GM23338 (cell line): ENCODE measurements around the gene MVP. TPM values are rescaled to one million over a fixed set of nuclear protein-coding genes. Genes with fewer than 3 reads are reported as not detected.

Source experiments
- ATAC-seq: fragments of 200-7000 bp; cut with Tn5 transposase; 3 replicates; pipeline ENCODE4 v1.9.1; 2020
- DNase-seq: peaks from one replicate; pipeline ENCODE4 v3.0.0-alpha.2; 2015; ENCODE audit warnings: low spot score
- H2AFZ ChIP-seq: fragments of 200-600 bp; sonication (generic); 2 replicates; pipeline ENCODE4 v1.8.0; 2016; ENCODE audit warnings: antibody characterized with exemption, mild to moderate bottlenecking, moderate library complexity
- H3F3A ChIP-seq: fragments of 200-600 bp; sonication (generic); replicated peaks from 2 replicates; pipeline ENCODE4 v1.8.0; 2017; ENCODE audit warnings: antibody characterized with exemption, mixed run types, low read depth
- H3K27ac ChIP-seq: fragments of 200-600 bp; sonication (generic); 2 replicates; pipeline ENCODE4 v1.6.1; 2016; ENCODE audit warnings: low read depth
- H3K27me3 ChIP-seq: fragments of 200-600 bp; sonication (generic); 2 replicates; pipeline ENCODE4 v1.8.0; 2016; ENCODE audit warnings: mild to moderate bottlenecking, mixed run types, moderate library complexity; ENCODE audit not compliant: insufficient read depth
- H3K36me3 ChIP-seq: fragments of 200-600 bp; sonication (generic); 2 replicates; pipeline ENCODE4 v1.8.0; 2016; ENCODE audit warnings: mild to moderate bottlenecking; ENCODE audit not compliant: insufficient read depth
- H3K4me1 ChIP-seq: fragments of 200-600 bp; sonication (generic); 2 replicates; pipeline ENCODE4 v1.8.0; 2016; ENCODE audit warnings: mild to moderate bottlenecking, moderate library complexity; ENCODE audit not compliant: insufficient read depth
- H3K4me2 ChIP-seq: fragments of 200-600 bp; sonication (generic); 2 replicates; pipeline ENCODE4 v1.7.1; 2017; ENCODE audit warnings: mixed run types
- H3K4me3 ChIP-seq: fragments of 200-600 bp; sonication (generic); 2 replicates; pipeline ENCODE4 v1.6.1; 2016; ENCODE audit warnings: mixed run types
- H3K79me2 ChIP-seq: fragments of 200-600 bp; sonication (generic); replicated peaks from 2 replicates; pipeline ENCODE4 v1.8.0; 2017; ENCODE audit warnings: mild to moderate bottlenecking; ENCODE audit not compliant: insufficient read depth
- H3K9me2 ChIP-seq: fragments of 200-600 bp; sonication (generic); 2 replicates; pipeline ENCODE4 v1.8.0; 2017; ENCODE audit not compliant: insufficient read depth
- H4K20me1 ChIP-seq: fragments of 200-600 bp; sonication (generic); replicated peaks from 2 replicates; pipeline ENCODE4 v1.8.0; 2017; ENCODE audit warnings: mild to moderate bottlenecking; ENCODE audit not compliant: insufficient read depth
- H3K27ac Mint-ChIP-seq: 2 replicates; pipeline ENCODE4 v1.8.0; 2020; ENCODE audit warnings: inconsistent platforms, mild to moderate bottlenecking, moderate library complexity, mixed read lengths
- H3K27me3 Mint-ChIP-seq: 3 replicates; pipeline ENCODE4 v1.8.0; 2022; ENCODE audit warnings: low read depth, mild to moderate bottlenecking, moderate library complexity, mixed read lengths, inconsistent platforms; ENCODE audit not compliant: insufficient read depth, poor library complexity
- H3K36me3 Mint-ChIP-seq: 3 replicates; pipeline ENCODE4 v1.8.0; 2021; ENCODE audit warnings: low read depth, mild to moderate bottlenecking, inconsistent platforms, moderate library complexity, mixed read lengths
- H3K4me1 Mint-ChIP-seq: 3 replicates; pipeline ENCODE4 v1.8.0; 2020; ENCODE audit warnings: mild to moderate bottlenecking, inconsistent platforms, mixed read lengths
- H3K4me3 Mint-ChIP-seq: 3 replicates; pipeline ENCODE4 v1.8.0; 2021; ENCODE audit warnings: moderate library complexity, mild to moderate bottlenecking, inconsistent platforms, mixed read lengths
- H3K9me3 Mint-ChIP-seq: 3 replicates; pipeline ENCODE4 v1.8.0; 2020; ENCODE audit warnings: moderate library complexity, mild to moderate bottlenecking, inconsistent platforms, mixed read lengths
- CREB1 ChIP-seq: fragments of 250-450 bp; sonication (Bioruptor Pico); IDR thresholded peaks from 2 replicates; pipeline ENCODE4 v1.5.0; 2020; ENCODE audit warnings: low read depth, mild to moderate bottlenecking, moderate library complexity
- CTCF ChIP-seq, 2 experiments: fragments of 200-600 bp in 1 of 2; sonication (generic) in 1 of 2; conservative IDR thresholded peaks; 2 replicates each; pipeline versions ENCODE4 v1.5.1 to v1.6.1; 2016 to 2017; ENCODE audit warnings: antibody characterized with exemption in 2 of 2, low read depth in 2 of 2, mild to moderate bottlenecking in 2 of 2, moderate library complexity in 1 of 2
- ETS1 ChIP-seq: IDR thresholded peaks from 2 replicates; pipeline ENCODE4 v1.6.1; 2016; ENCODE audit warnings: antibody characterized with exemption
- EZH2 ChIP-seq: fragments of 200-600 bp; sonication (generic); IDR thresholded peaks from one replicate; pipeline ENCODE4 v1.8.0; 2017; ENCODE audit warnings: antibody characterized with exemption, mild to moderate bottlenecking, low read depth; ENCODE audit not compliant: unreplicated experiment
- EZH2phosphoT487 ChIP-seq: fragments of 200-600 bp; sonication (generic); IDR thresholded peaks from one replicate; pipeline ENCODE4 v1.8.1; 2018; ENCODE audit warnings: antibody characterized with exemption; ENCODE audit not compliant: unreplicated experiment
- JUNB ChIP-seq: IDR thresholded peaks from one replicate; pipeline ENCODE4 v1.6.1; 2016; ENCODE audit warnings: antibody characterized with exemption; ENCODE audit not compliant: unreplicated experiment
- NANOG ChIP-seq: IDR thresholded peaks from 2 replicates; pipeline ENCODE4 v1.6.1; 2016; ENCODE audit warnings: antibody characterized with exemption, borderline replicate concordance
- POLR2AphosphoS5 ChIP-seq: IDR thresholded peaks from 2 replicates; pipeline ENCODE4 v1.6.1; 2016; ENCODE audit warnings: antibody characterized with exemption, low read depth
- STAT1 ChIP-seq: IDR thresholded peaks from one replicate; pipeline ENCODE4 v1.6.1; 2016; ENCODE audit warnings: antibody characterized with exemption; ENCODE audit not compliant: unreplicated experiment
- ZNF114 ChIP-seq: fragments of 250-450 bp; sonication (Bioruptor Pico); IDR thresholded peaks from 2 replicates; pipeline ENCODE4 v1.5.0; 2020; ENCODE audit warnings: mild to moderate bottlenecking, moderate library complexity
- ZNF331 ChIP-seq: fragments of 250-450 bp; sonication (Bioruptor Pico); IDR thresholded peaks from 2 replicates; pipeline ENCODE4 v1.5.0; 2020; ENCODE audit warnings: low read depth, mild to moderate bottlenecking, moderate library complexity
- polyA plus RNA-seq: library from polyadenylated mRNA; unstranded; fragments of >200 nt; fragmentation: Nextera tagmentation; extraction: Ambion mirVana; gene quantifications from 2 replicates; pipeline ENCODE4 v1.2.1, GENCODE V29; 2016
- total RNA-seq: library from RNA; depleted of rRNA; stranded (reverse); fragments of >200 nt; shearing (Covaris generic); gene quantifications from 2 replicates; pipeline ENCODE4 v1.2.3, GENCODE V29; 2014
- TF ChIP-seq, protein P1 (sequence below): IDR thresholded peaks from one replicate; pipeline ENCODE4 v1.6.1; 2018; ENCODE audit warnings: antibody characterized with exemption; ENCODE audit not compliant: unreplicated experiment
- TF ChIP-seq, protein P2 (sequence below): fragments of 250-450 bp; sonication (Bioruptor Pico); IDR thresholded peaks from 2 replicates; pipeline ENCODE4 v1.5.0; 2020; ENCODE audit warnings: mild to moderate bottlenecking, moderate library complexity

The MVP gene
- total and polyA plus RNA-seq, 2 experiments from 2014 or later = 1.4 to 3.7 TPM

GRCh38 chr16:29845656-29846055 is 25.4 kb downstream of the MVP start:
- Histone ChIP-seq H2AFZ (no peak overlapping the region), H3K4me3 (no peak overlapping the region), H3K27me3 (no peaks in the 10 kb centered on the region), H3K27ac (no peak overlapping the region), H3F3A (0 out of 2 replicates have a peak, but pooled peaks cover under 1% of the 10 kb centered on the region), H3K79me2 (no peaks in the 10 kb centered on the region), H3K4me1 (no peaks in the 10 kb centered on the region), H3K9me2 (no peaks in the 10 kb centered on the region), H3K36me3 (no peaks in the 10 kb centered on the region), H4K20me1 (no peaks in the 10 kb centered on the region), H3K4me2 (no peak overlapping the region)
- Mint-ChIP-seq H3K4me3 (no peak overlapping the region), H3K4me1 (peaks cover 12% of the 10 kb centered on the region), H3K36me3 (no peaks in the 10 kb centered on the region; the same call in 2 of the 3 replicates), H3K27me3 (peaks cover 6% of the 10 kb centered on the region), H3K27ac (no peak overlapping the region; the same call in 1 of the 2 replicates), H3K9me3 (no peaks in the 10 kb centered on the region; the same call in 2 of the 3 replicates)
- TF ChIP-seq, protein P1, sequence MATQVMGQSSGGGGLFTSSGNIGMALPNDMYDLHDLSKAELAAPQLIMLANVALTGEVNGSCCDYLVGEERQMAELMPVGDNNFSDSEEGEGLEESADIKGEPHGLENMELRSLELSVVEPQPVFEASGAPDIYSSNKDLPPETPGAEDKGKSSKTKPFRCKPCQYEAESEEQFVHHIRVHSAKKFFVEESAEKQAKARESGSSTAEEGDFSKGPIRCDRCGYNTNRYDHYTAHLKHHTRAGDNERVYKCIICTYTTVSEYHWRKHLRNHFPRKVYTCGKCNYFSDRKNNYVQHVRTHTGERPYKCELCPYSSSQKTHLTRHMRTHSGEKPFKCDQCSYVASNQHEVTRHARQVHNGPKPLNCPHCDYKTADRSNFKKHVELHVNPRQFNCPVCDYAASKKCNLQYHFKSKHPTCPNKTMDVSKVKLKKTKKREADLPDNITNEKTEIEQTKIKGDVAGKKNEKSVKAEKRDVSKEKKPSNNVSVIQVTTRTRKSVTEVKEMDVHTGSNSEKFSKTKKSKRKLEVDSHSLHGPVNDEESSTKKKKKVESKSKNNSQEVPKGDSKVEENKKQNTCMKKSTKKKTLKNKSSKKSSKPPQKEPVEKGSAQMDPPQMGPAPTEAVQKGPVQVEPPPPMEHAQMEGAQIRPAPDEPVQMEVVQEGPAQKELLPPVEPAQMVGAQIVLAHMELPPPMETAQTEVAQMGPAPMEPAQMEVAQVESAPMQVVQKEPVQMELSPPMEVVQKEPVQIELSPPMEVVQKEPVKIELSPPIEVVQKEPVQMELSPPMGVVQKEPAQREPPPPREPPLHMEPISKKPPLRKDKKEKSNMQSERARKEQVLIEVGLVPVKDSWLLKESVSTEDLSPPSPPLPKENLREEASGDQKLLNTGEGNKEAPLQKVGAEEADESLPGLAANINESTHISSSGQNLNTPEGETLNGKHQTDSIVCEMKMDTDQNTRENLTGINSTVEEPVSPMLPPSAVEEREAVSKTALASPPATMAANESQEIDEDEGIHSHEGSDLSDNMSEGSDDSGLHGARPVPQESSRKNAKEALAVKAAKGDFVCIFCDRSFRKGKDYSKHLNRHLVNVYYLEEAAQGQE = no peak
- TF ChIP-seq ZNF331 (CRISPR knock-in tag) (no peak), ETS1 (no peak), EZH2 (no peak), NANOG (no peak), JUNB (no peak), STAT1 (no peak), CREB1 (CRISPR knock-in tag) (no peak), POLR2AphosphoS5 (no peak), CTCF (conservative IDR thresholded peaks at IDR 0.05; ENCODE audit: low read depth in 2 of 2) (no peak), ZNF114 (CRISPR knock-in tag) (no peak), EZH2phosphoT487 (no peak)
- TF ChIP-seq, protein P2, sequence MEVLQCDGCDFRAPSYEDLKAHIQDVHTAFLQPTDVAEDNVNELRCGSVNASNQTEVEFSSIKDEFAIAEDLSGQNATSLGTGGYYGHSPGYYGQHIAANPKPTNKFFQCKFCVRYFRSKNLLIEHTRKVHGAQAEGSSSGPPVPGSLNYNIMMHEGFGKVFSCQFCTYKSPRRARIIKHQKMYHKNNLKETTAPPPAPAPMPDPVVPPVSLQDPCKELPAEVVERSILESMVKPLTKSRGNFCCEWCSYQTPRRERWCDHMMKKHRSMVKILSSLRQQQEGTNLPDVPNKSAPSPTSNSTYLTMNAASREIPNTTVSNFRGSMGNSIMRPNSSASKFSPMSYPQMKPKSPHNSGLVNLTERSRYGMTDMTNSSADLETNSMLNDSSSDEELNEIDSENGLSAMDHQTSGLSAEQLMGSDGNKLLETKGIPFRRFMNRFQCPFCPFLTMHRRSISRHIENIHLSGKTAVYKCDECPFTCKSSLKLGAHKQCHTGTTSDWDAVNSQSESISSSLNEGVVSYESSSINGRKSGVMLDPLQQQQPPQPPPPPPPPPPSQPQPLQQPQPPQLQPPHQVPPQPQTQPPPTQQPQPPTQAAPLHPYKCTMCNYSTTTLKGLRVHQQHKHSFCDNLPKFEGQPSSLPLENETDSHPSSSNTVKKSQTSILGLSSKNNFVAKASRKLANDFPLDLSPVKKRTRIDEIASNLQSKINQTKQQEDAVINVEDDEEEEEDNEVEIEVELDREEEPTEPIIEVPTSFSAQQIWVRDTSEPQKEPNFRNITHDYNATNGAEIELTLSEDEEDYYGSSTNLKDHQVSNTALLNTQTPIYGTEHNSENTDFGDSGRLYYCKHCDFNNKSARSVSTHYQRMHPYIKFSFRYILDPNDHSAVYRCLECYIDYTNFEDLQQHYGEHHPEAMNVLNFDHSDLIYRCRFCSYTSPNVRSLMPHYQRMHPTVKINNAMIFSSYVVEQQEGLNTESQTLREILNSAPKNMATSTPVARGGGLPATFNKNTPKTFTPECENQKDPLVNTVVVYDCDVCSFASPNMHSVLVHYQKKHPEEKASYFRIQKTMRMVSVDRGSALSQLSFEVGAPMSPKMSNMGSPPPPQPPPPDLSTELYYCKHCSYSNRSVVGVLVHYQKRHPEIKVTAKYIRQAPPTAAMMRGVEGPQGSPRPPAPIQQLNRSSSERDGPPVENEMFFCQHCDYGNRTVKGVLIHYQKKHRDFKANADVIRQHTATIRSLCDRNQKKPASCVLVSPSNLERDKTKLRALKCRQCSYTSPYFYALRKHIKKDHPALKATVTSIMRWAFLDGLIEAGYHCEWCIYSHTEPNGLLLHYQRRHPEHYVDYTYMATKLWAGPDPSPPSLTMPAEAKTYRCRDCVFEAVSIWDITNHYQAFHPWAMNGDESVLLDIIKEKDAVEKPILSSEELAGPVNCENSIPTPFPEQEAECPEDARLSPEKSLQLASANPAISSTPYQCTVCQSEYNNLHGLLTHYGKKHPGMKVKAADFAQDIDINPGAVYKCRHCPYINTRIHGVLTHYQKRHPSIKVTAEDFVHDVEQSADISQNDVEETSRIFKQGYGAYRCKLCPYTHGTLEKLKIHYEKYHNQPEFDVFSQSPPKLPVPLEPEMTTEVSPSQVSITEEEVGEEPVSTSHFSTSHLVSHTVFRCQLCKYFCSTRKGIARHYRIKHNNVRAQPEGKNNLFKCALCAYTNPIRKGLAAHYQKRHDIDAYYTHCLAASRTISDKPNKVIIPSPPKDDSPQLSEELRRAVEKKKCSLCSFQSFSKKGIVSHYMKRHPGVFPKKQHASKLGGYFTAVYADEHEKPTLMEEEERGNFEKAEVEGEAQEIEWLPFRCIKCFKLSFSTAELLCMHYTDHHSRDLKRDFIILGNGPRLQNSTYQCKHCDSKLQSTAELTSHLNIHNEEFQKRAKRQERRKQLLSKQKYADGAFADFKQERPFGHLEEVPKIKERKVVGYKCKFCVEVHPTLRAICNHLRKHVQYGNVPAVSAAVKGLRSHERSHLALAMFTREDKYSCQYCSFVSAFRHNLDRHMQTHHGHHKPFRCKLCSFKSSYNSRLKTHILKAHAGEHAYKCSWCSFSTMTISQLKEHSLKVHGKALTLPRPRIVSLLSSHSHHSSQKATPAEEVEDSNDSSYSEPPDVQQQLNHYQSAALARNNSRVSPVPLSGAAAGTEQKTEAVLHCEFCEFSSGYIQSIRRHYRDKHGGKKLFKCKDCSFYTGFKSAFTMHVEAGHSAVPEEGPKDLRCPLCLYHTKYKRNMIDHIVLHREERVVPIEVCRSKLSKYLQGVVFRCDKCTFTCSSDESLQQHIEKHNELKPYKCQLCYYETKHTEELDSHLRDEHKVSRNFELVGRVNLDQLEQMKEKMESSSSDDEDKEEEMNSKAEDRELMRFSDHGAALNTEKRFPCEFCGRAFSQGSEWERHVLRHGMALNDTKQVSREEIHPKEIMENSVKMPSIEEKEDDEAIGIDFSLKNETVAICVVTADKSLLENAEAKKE = no peak
- no peak for DNase-seq
- ATAC-seq = no peak
